Measurements from ENCODE around the gene ANKRD23. TPM values are rescaled to one million over a fixed set of nuclear protein-coding genes. Genes with fewer than 3 reads are reported as not detected.

Gene ANKRD23
- polyA plus RNA-seq, 2 donors = 1.2 to 5.0 TPM

GRCh38 chr2:96877631-96878092, 33.8 kb upstream of the ANKRD23 start:
- Histone ChIP-seq H3K9me3 (ENCODE audit: control insufficient read depth in 2 of 2, insufficient read depth in 1 of 2, low read depth in 1 of 2, low read length in 1 of 2) (no peaks in the 10 kb centered on the region), H3K27me3 (ENCODE audit: control insufficient read depth in 1 of 2, insufficient read depth in 2 of 2, low read length in 2 of 2) (no peaks in the 10 kb centered on the region), H3K4me1 (ENCODE audit: control insufficient read depth in 2 of 2, insufficient read depth in 2 of 2, low read length in 1 of 2) (peaks cover 3 to 30% of the 10 kb centered on the region in 2 donors), H3K27ac (ENCODE audit: low read depth in 2 of 2, low read length in 1 of 2) (no peak overlapping the region), H3K4me3 (ENCODE audit: low read depth in 1 of 2, low read length in 2 of 2) (no peak overlapping the region), H3K36me3 (ENCODE audit: control insufficient read depth in 2 of 2, insufficient read depth in 2 of 2, low read length in 1 of 2) (no peaks in the 10 kb centered on the region)
- WGBS, 2 donors = 51 to 66% methylated on average over 15 of the region's 15 CpGs

- H3K9me3 ChIP-seq (ENCODE audit: control insufficient read depth in 2 of 2, insufficient read depth in 1 of 2, low read depth in 1 of 2, low read length in 1 of 2) = no peaks in the 10 kb centered on the region
- WGBS, 2 donors = 76 to 77% methylated on average over 6 of the region's 6 CpGs
- no peaks in the 10 kb centered on the region for H3K27me3 ChIP-seq (ENCODE audit: control insufficient read depth in 1 of 2, insufficient read depth in 2 of 2, low read length in 2 of 2)
- no peak overlapping the region for H3K4me3 ChIP-seq (ENCODE audit: low read depth in 1 of 2, low read length in 2 of 2)
- no peaks in the 10 kb centered on the region for H3K36me3 ChIP-seq (ENCODE audit: control insufficient read depth in 2 of 2, insufficient read depth in 2 of 2, low read length in 1 of 2)
- peaks cover 3 to 24% of the 10 kb centered on the region in 2 donors for H3K4me1 ChIP-seq (ENCODE audit: control insufficient read depth in 2 of 2, insufficient read depth in 2 of 2, low read length in 1 of 2)
- no peak overlapping the region for H3K27ac ChIP-seq (ENCODE audit: low read depth in 2 of 2, low read length in 1 of 2)
Measured at GRCh38 chr2:96877042-96877451, 33.2 kb upstream of the ANKRD23 start.

GRCh38 chr2:96876269-96877041, 32.6 kb upstream of the ANKRD23 start:
- peak overlapping the region in 1 of 2 donors; percentile 6 for H3K27ac ChIP-seq (ENCODE audit: low read depth in 2 of 2, low read length in 1 of 2)
- no peaks in the 10 kb centered on the region for H3K36me3 ChIP-seq (ENCODE audit: control insufficient read depth in 2 of 2, insufficient read depth in 2 of 2, low read length in 1 of 2)
- no peak overlapping the region for H3K4me3 ChIP-seq (ENCODE audit: low read depth in 1 of 2, low read length in 2 of 2)
- WGBS, 2 donors = 87 to 89% methylated on average over 16 of the region's 16 CpGs
- no peaks in the 10 kb centered on the region for H3K27me3 ChIP-seq (ENCODE audit: control insufficient read depth in 1 of 2, insufficient read depth in 2 of 2, low read length in 2 of 2)
- H3K4me1 ChIP-seq (ENCODE audit: control insufficient read depth in 2 of 2, insufficient read depth in 2 of 2, low read length in 1 of 2) = peaks cover 3 to 24% of the 10 kb centered on the region in 2 donors
- H3K9me3 ChIP-seq (ENCODE audit: control insufficient read depth in 2 of 2, insufficient read depth in 1 of 2, low read depth in 1 of 2, low read length in 1 of 2) = no peaks in the 10 kb centered on the region

- H3K36me3 ChIP-seq (ENCODE audit: control insufficient read depth in 2 of 2, insufficient read depth in 2 of 2, low read length in 1 of 2) = no peaks in the 10 kb centered on the region
- H3K9me3 ChIP-seq (ENCODE audit: control insufficient read depth in 2 of 2, insufficient read depth in 1 of 2, low read depth in 1 of 2, low read length in 1 of 2) = no peaks in the 10 kb centered on the region
- H3K4me3 ChIP-seq (ENCODE audit: low read depth in 1 of 2, low read length in 2 of 2) = no peak overlapping the region
- peaks cover 3 to 23% of the 10 kb centered on the region in 2 donors for H3K4me1 ChIP-seq (ENCODE audit: control insufficient read depth in 2 of 2, insufficient read depth in 2 of 2, low read length in 1 of 2)
- 70 to 73% methylated on average over 13 to 14 of the region's 14 CpGs for WGBS, 2 donors
- no peaks in the 10 kb centered on the region for H3K27me3 ChIP-seq (ENCODE audit: control insufficient read depth in 1 of 2, insufficient read depth in 2 of 2, low read length in 2 of 2)
- peak overlapping the region; percentile 6 to 16 for H3K27ac ChIP-seq (ENCODE audit: low read depth in 2 of 2, low read length in 1 of 2)
Measured at GRCh38 chr2:96875498-96876268, 31.9 kb upstream of the ANKRD23 start.

- H3K9me3 ChIP-seq (ENCODE audit: control insufficient read depth in 2 of 2, insufficient read depth in 1 of 2, low read depth in 1 of 2, low read length in 1 of 2) = no peaks in the 10 kb centered on the region
- no peak overlapping the region for H3K4me3 ChIP-seq (ENCODE audit: low read depth in 1 of 2, low read length in 2 of 2)
- WGBS, 2 donors = 26 to 33% methylated on average over 18 of the region's 18 CpGs
- peak overlapping the region; percentile 40 to 69 for H3K27ac ChIP-seq (ENCODE audit: low read depth in 2 of 2, low read length in 1 of 2)
- H3K4me1 ChIP-seq (ENCODE audit: control insufficient read depth in 2 of 2, insufficient read depth in 2 of 2, low read length in 1 of 2) = peaks cover 3 to 28% of the 10 kb centered on the region in 2 donors
- no peaks in the 10 kb centered on the region for H3K27me3 ChIP-seq (ENCODE audit: control insufficient read depth in 1 of 2, insufficient read depth in 2 of 2, low read length in 2 of 2)
- no peaks in the 10 kb centered on the region for H3K36me3 ChIP-seq (ENCODE audit: control insufficient read depth in 2 of 2, insufficient read depth in 2 of 2, low read length in 1 of 2)
Measured at GRCh38 chr2:96874198-96874831, 30.5 kb upstream of the ANKRD23 start.

- Histone ChIP-seq H3K27ac (ENCODE audit: low read depth in 2 of 2, low read length in 1 of 2) (peak overlapping the region; percentile 40 to 69), H3K27me3 (ENCODE audit: control insufficient read depth in 1 of 2, insufficient read depth in 2 of 2, low read length in 2 of 2) (no peaks in the 10 kb centered on the region), H3K4me3 (ENCODE audit: low read depth in 1 of 2, low read length in 2 of 2) (no peak overlapping the region), H3K9me3 (ENCODE audit: control insufficient read depth in 2 of 2, insufficient read depth in 1 of 2, low read depth in 1 of 2, low read length in 1 of 2) (no peaks in the 10 kb centered on the region), H3K4me1 (ENCODE audit: control insufficient read depth in 2 of 2, insufficient read depth in 2 of 2, low read length in 1 of 2) (peaks cover 3 to 28% of the 10 kb centered on the region in 2 donors), H3K36me3 (ENCODE audit: control insufficient read depth in 2 of 2, insufficient read depth in 2 of 2, low read length in 1 of 2) (no peaks in the 10 kb centered on the region)
- WGBS, 2 donors = 55 to 60% methylated on average over 8 of the region's 8 CpGs
Measured at GRCh38 chr2:96873651-96874096, 29.9 kb upstream of the ANKRD23 start.

GRCh38 chr2:96872591-96873349, 28.9 kb upstream of the ANKRD23 start:
- whole genome bisulfite sequencing, 2 donors = 58 to 61% methylated on average over 14 of the region's 14 CpGs
- Histone ChIP-seq H3K27me3 (ENCODE audit: control insufficient read depth in 1 of 2, insufficient read depth in 2 of 2, low read length in 2 of 2) (no peaks in the 10 kb centered on the region), H3K4me1 (ENCODE audit: control insufficient read depth in 2 of 2, insufficient read depth in 2 of 2, low read length in 1 of 2) (peaks cover 4 to 30% of the 10 kb centered on the region in 2 donors), H3K36me3 (ENCODE audit: control insufficient read depth in 2 of 2, insufficient read depth in 2 of 2, low read length in 1 of 2) (peaks cover 0 to under 1% of the 10 kb centered on the region in 2 donors), H3K9me3 (ENCODE audit: control insufficient read depth in 2 of 2, insufficient read depth in 1 of 2, low read depth in 1 of 2, low read length in 1 of 2) (no peaks in the 10 kb centered on the region), H3K4me3 (ENCODE audit: low read depth in 1 of 2, low read length in 2 of 2) (no peak overlapping the region), H3K27ac (ENCODE audit: low read depth in 2 of 2, low read length in 1 of 2) (peak overlapping the region; percentile 31 to 63)

- Histone ChIP-seq H3K4me3 (ENCODE audit: low read depth in 1 of 2, low read length in 2 of 2) (peak overlapping the region; percentile 78 to 82), H3K27ac (ENCODE audit: low read depth in 2 of 2, low read length in 1 of 2) (peak overlapping the region; percentile 98 to 99), H3K36me3 (ENCODE audit: control insufficient read depth in 2 of 2, insufficient read depth in 2 of 2, low read length in 1 of 2) (peaks cover 0 to 17% of the 10 kb centered on the region in 2 donors), H3K27me3 (ENCODE audit: control insufficient read depth in 1 of 2, insufficient read depth in 2 of 2, low read length in 2 of 2) (no peaks in the 10 kb centered on the region), H3K9me3 (ENCODE audit: control insufficient read depth in 2 of 2, insufficient read depth in 1 of 2, low read depth in 1 of 2, low read length in 1 of 2) (no peaks in the 10 kb centered on the region), H3K4me1 (ENCODE audit: control insufficient read depth in 2 of 2, insufficient read depth in 2 of 2, low read length in 1 of 2) (peaks cover 18 to 37% of the 10 kb centered on the region in 2 donors)
- WGBS, 2 donors = 8 to 16% methylated on average over 13 of the region's 13 CpGs
Measured at GRCh38 chr2:96870626-96871255, 26.9 kb upstream of the ANKRD23 start.

Data from esophagus (tissue), 2 donors.